WTC11 (cell line): ENCODE measurements around the gene PNMA8B. TPM values are rescaled to one million over a fixed set of nuclear protein-coding genes. Genes with fewer than 3 reads are reported as not detected.

ENCODE experiments used
- ATAC-seq: fragments of 200-7000 bp; cut with Tn5 transposase; 2 replicates; pipeline ENCODE4 v1.10.0; 2021; ENCODE audit warnings: mild to moderate bottlenecking, moderate library complexity
- CTCF ChIA-PET: fragments of 300-600 bp; sonication (Branson Sonifier 250); formaldehyde crosslinking; loops from one replicate; lab custom pipeline; 2021; ENCODE audit warnings: antibody characterized with exemption; lab: Charles Lee
- POLR2A ChIA-PET: fragments of 350-600 bp; sonication (Branson Sonifier 250); formaldehyde crosslinking; loops from one replicate; lab custom pipeline; 2021; ENCODE audit warnings: antibody characterized with exemption; lab: Charles Lee
- DNase-seq: peaks from one replicate; pipeline ENCODE4 v3.0.0; 2021; ENCODE audit warnings: low spot score
- H3K27ac Mint-ChIP-seq: 2 replicates; pipeline ENCODE4 v1.8.0; 2021; ENCODE audit warnings: mixed read lengths
- H3K27me3 Mint-ChIP-seq: 2 replicates; pipeline ENCODE4 v1.8.0; 2021; ENCODE audit warnings: low read depth, mild to moderate bottlenecking, moderate library complexity, mixed read lengths
- H3K36me3 Mint-ChIP-seq: 2 replicates; pipeline ENCODE4 v1.8.0; 2021; ENCODE audit warnings: mixed read lengths
- H3K4me1 Mint-ChIP-seq: 2 replicates; pipeline ENCODE4 v1.8.0; 2022; ENCODE audit warnings: mixed read lengths
- H3K4me3 Mint-ChIP-seq: 2 replicates; pipeline ENCODE4 v1.8.0; 2021; ENCODE audit warnings: mild to moderate bottlenecking, moderate library complexity, mixed read lengths
- H3K9me3 Mint-ChIP-seq: 2 replicates; pipeline ENCODE4 v1.8.0; 2021; ENCODE audit warnings: mixed read lengths
- ATF1 ChIP-seq: sonication (generic); formaldehyde crosslinking; IDR thresholded peaks from 2 replicates; pipeline ENCODE4 v1.8.1; 2023; ENCODE audit warnings: mild to moderate bottlenecking, moderate library complexity, missing genetic modification reagents
- ELF4 ChIP-seq: sonication (generic); formaldehyde crosslinking; IDR thresholded peaks from 2 replicates; pipeline ENCODE4 v1.8.1; 2022; ENCODE audit warnings: low read depth, mild to moderate bottlenecking, moderate library complexity, missing genetic modification reagents
- ESRRA ChIP-seq: sonication (generic); formaldehyde crosslinking; IDR thresholded peaks from 2 replicates; pipeline ENCODE4 v1.8.1; 2022; ENCODE audit warnings: mild to moderate bottlenecking, missing genetic modification reagents, borderline replicate concordance
- FOXP1 ChIP-seq: sonication (generic); formaldehyde crosslinking; IDR thresholded peaks from 2 replicates; pipeline ENCODE4 v1.8.0; 2022; ENCODE audit warnings: missing genetic modification reagents, mild to moderate bottlenecking, moderate library complexity, borderline replicate concordance
- GRHL2 ChIP-seq: fragments of 250-450 bp; sonication (Bioruptor Pico); IDR thresholded peaks from 2 replicates; pipeline ENCODE4 v1.8.0; 2022; ENCODE audit warnings: mild to moderate bottlenecking, moderate library complexity; ENCODE audit not compliant: insufficient replicate concordance, severe bottlenecking
- HMGA2 ChIP-seq: fragments of 250-450 bp; sonication (Bioruptor Pico); IDR thresholded peaks from 2 replicates; pipeline ENCODE4 v1.4.0; 2021; ENCODE audit warnings: mild to moderate bottlenecking, moderate library complexity
- JAZF1 ChIP-seq: fragments of 250-450 bp; sonication (Bioruptor Pico); IDR thresholded peaks from 2 replicates; pipeline ENCODE4 v1.9.0; 2021; ENCODE audit warnings: moderate library complexity, mild to moderate bottlenecking, inconsistent platforms
- NR1H2 ChIP-seq: sonication (generic); formaldehyde crosslinking; IDR thresholded peaks from 2 replicates; pipeline ENCODE4 v1.9.0; 2021; ENCODE audit warnings: mild to moderate bottlenecking, moderate library complexity, missing genetic modification reagents
- NR3C1 ChIP-seq: sonication (generic); formaldehyde crosslinking; conservative IDR thresholded peaks from 2 replicates; pipeline ENCODE4 v1.8.1; 2023; ENCODE audit warnings: low read depth, mild to moderate bottlenecking, missing genetic modification reagents
- SMAD3 ChIP-seq: sonication (generic); formaldehyde crosslinking; IDR thresholded peaks from 2 replicates; pipeline ENCODE4 v1.8.0; 2022; ENCODE audit warnings: missing genetic modification reagents, mild to moderate bottlenecking, borderline replicate concordance
- TEAD4 ChIP-seq: sonication (generic); formaldehyde crosslinking; IDR thresholded peaks from 2 replicates; pipeline ENCODE4 v1.8.0; 2022; ENCODE audit warnings: mild to moderate bottlenecking, missing genetic modification reagents
- total RNA-seq: library from RNA; stranded (reverse); gene quantifications from 3 replicates; pipeline ENCODE4 v1.2.3, GENCODE V29; 2021
- TF ChIP-seq, protein P1 (sequence below): sonication (generic); formaldehyde crosslinking; IDR thresholded peaks from 2 replicates; pipeline ENCODE4 v1.8.0; 2023; ENCODE audit warnings: mild to moderate bottlenecking, missing genetic modification reagents
- TF ChIP-seq, protein P2 (sequence below): sonication (generic); formaldehyde crosslinking; IDR thresholded peaks from 2 replicates; pipeline ENCODE4 v1.8.1; 2022; ENCODE audit warnings: mild to moderate bottlenecking, moderate library complexity, missing genetic modification reagents
- TF ChIP-seq, protein P3 (sequence below): sonication (generic); formaldehyde crosslinking; IDR thresholded peaks from 2 replicates; pipeline ENCODE4 v1.8.1; 2022; ENCODE audit warnings: mild to moderate bottlenecking, missing genetic modification reagents, moderate library complexity, borderline replicate concordance
- TF ChIP-seq, protein P4 (sequence below): sonication (generic); formaldehyde crosslinking; IDR thresholded peaks from 2 replicates; pipeline ENCODE4 v1.8.1; 2022; ENCODE audit warnings: missing genetic modification reagents, borderline replicate concordance
- TF ChIP-seq, protein P5 (sequence below): sonication (generic); formaldehyde crosslinking; IDR thresholded peaks from 2 replicates; pipeline ENCODE4 v1.8.0; 2022; ENCODE audit warnings: mild to moderate bottlenecking, missing genetic modification reagents

The PNMA8B gene
- total RNA-seq, 1 experiment from 2014 or later, result 2.8 TPM

DNA sequence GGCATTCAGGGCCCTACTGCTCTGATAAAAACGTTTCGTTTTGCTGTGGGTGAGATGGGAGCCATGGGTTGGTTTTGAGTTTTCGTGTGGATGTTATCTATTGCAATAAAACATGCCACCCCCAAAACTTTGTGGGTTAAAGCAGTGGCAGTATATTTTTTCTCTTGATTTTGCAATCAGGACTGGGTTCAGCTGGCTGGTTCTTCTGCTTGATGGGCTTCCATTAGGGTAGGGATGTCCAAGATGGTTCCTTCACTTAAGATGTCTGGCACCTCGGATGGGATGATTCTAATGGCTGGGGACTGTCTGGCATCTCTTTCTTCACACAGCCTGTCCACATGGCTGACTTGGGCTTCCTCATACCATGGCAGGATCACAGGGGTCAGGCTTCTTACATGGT is 15.6 kb upstream of the PNMA8B start (continued):
- TF ChIP-seq, protein P1, sequence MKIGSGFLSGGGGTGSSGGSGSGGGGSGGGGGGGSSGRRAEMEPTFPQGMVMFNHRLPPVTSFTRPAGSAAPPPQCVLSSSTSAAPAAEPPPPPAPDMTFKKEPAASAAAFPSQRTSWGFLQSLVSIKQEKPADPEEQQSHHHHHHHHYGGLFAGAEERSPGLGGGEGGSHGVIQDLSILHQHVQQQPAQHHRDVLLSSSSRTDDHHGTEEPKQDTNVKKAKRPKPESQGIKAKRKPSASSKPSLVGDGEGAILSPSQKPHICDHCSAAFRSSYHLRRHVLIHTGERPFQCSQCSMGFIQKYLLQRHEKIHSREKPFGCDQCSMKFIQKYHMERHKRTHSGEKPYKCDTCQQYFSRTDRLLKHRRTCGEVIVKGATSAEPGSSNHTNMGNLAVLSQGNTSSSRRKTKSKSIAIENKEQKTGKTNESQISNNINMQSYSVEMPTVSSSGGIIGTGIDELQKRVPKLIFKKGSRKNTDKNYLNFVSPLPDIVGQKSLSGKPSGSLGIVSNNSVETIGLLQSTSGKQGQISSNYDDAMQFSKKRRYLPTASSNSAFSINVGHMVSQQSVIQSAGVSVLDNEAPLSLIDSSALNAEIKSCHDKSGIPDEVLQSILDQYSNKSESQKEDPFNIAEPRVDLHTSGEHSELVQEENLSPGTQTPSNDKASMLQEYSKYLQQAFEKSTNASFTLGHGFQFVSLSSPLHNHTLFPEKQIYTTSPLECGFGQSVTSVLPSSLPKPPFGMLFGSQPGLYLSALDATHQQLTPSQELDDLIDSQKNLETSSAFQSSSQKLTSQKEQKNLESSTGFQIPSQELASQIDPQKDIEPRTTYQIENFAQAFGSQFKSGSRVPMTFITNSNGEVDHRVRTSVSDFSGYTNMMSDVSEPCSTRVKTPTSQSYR (CRISPR knock-in tag), result no peak
- no peak for TF ChIP-seq NR1H2 (CRISPR knock-in tag)
- TF ChIP-seq, protein P2, sequence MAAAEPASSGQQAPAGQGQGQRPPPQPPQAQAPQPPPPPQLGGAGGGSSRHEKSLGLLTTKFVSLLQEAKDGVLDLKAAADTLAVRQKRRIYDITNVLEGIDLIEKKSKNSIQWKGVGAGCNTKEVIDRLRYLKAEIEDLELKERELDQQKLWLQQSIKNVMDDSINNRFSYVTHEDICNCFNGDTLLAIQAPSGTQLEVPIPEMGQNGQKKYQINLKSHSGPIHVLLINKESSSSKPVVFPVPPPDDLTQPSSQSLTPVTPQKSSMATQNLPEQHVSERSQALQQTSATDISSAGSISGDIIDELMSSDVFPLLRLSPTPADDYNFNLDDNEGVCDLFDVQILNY (CRISPR knock-in tag), result no peak

DNA sequence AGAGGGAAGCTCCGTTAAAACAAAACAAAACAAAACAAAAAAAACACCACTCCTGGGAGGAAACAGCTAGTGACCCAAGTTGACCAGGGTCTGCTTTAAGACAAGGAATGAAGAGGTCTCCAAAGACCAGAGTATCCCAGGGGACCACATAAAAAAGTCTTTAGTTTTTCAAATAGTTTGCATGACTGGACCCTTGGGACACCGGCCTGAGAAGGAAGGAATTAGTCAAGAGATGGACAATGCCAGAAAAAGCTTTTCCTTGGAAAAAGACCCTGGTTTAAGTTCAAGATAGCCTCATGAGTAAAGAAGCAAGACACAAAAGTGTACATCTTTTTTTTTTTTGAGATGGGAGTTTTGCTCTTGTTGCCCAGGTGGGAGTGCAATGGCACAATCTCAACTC is 12.5 kb upstream of the PNMA8B start:
- Mint-ChIP-seq H3K27me3 (no peaks in the 10 kb centered on the region; the same call in 1 of the 2 replicates), H3K9me3 (peaks cover 10% of the 10 kb centered on the region), H3K36me3 (no peaks in the 10 kb centered on the region), H3K4me3 (no peak overlapping the region), H3K4me1 (0 out of 2 replicates have a peak, but pooled peaks cover under 1% of the 10 kb centered on the region), H3K27ac (no peak overlapping the region)
- ChIA-PET CTCF (interaction anchor here (0.7 to 1.7 kb wide), 5 partner anchors 18 to 112 kb away, joined by 3 to 7 read pairs (median 3); partner anchors contain the start of gene PNMA8C), POLR2A (no interaction called here)
- DNase-seq (no peak), ATAC-seq (no peak)
- TF ChIP-seq, protein P3, sequence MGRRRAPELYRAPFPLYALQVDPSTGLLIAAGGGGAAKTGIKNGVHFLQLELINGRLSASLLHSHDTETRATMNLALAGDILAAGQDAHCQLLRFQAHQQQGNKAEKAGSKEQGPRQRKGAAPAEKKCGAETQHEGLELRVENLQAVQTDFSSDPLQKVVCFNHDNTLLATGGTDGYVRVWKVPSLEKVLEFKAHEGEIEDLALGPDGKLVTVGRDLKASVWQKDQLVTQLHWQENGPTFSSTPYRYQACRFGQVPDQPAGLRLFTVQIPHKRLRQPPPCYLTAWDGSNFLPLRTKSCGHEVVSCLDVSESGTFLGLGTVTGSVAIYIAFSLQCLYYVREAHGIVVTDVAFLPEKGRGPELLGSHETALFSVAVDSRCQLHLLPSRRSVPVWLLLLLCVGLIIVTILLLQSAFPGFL (CRISPR knock-in tag), result no peak
- TF ChIP-seq HMGA2 (CRISPR knock-in tag) (no peak), JAZF1 (CRISPR knock-in tag) (no peak), ATF1 (CRISPR knock-in tag) (no peak)

DNA sequence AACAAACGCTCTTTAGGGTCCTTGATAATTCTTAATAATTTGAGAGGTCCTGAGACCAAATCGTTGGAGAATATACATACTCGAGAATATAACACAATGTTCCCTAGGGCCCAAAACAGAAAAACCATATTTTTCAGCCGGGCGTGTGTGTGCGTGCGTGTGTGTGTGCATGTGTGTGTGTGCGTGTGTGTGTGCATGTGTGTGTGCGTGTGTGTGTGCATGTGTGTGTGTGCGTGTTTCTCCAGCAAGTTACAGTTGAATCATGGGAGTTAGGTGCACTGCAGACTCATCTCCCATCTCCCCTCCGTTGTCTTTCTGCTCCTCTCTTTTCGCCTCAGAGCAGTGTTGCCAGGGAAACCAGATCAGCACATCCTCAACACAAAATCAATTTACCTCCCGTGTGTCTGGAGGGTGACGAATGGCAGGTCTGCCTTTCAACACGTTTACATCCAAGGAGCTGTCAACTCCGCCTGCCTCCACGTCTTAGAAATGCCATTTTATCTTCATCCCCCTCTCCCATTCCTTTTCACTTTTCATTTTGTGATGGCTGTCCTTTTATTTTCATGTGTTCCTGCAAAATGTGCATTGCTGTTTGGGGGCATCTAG is 8.3 kb upstream of the PNMA8B start:
- H3K4me3 Mint-ChIP-seq, result no peak overlapping the region
- TF ChIP-seq TEAD4 (CRISPR knock-in tag), result no peak
- no peak for TF ChIP-seq ELF4 (CRISPR knock-in tag)
- POLR2A ChIA-PET, result no interaction called here
- no peaks in the 10 kb centered on the region for H3K9me3 Mint-ChIP-seq
- CTCF ChIA-PET, result interaction anchor here (0.6 to 1.9 kb wide), 2 partner anchors 48 to 102 kb away, joined by 4 to 5 read pairs; no protein-coding TSS in a partner anchor
- no peaks in the 10 kb centered on the region for H3K4me1 Mint-ChIP-seq
- no peaks in the 10 kb centered on the region for H3K36me3 Mint-ChIP-seq
- no peaks in the 10 kb centered on the region; the same call in none of the 2 replicates for H3K27me3 Mint-ChIP-seq
- DNase-seq (no peak), ATAC-seq (no peak)
- no peak overlapping the region for H3K27ac Mint-ChIP-seq

DNA sequence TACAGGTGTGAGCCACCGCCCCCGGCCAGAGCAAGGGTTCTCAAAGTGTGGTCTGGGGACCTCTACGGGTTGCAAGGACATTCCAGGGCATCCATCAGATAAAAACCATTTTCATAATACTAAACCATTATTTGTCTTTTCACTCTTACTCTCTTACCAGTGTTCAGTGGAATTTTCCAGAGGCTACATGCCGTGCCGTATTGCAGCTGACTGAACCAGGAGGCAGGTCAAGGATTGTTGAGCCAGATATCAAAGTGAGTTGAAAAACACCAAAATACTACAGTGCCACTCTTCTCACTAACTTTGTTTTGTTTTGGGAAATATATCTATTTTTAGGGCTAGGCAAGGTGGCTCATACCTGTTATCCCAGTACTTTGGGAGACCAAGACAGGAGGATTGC is 7.2 kb upstream of the PNMA8B start:
- ATAC-seq (no peak), DNase-seq (no peak)
- ChIA-PET POLR2A (interaction anchor here (0.7 kb wide), 1 partner anchor 128 kb away, joined by 5 read pairs; no protein-coding TSS in a partner anchor), CTCF (interaction anchor here (0.6 kb wide), 1 partner anchor 79 kb away, joined by 3 read pairs; no protein-coding TSS in a partner anchor)
- no peaks in the 10 kb centered on the region for H3K9me3 Mint-ChIP-seq
- no peaks in the 10 kb centered on the region for H3K36me3 Mint-ChIP-seq
- H3K27me3 Mint-ChIP-seq, result peaks cover 1% of the 10 kb centered on the region
- no peak overlapping the region for H3K4me3 Mint-ChIP-seq
- no peaks in the 10 kb centered on the region for H3K4me1 Mint-ChIP-seq
- H3K27ac Mint-ChIP-seq, result no peak overlapping the region
- TF ChIP-seq, protein P2 (CRISPR knock-in tag), result no peak
- TF ChIP-seq SMAD3 (CRISPR knock-in tag) (no peak), FOXP1 (CRISPR knock-in tag) (no peak), ESRRA (CRISPR knock-in tag) (no peak), GRHL2 (no peak), NR3C1 (CRISPR knock-in tag) (no peak)
- TF ChIP-seq, protein P4, sequence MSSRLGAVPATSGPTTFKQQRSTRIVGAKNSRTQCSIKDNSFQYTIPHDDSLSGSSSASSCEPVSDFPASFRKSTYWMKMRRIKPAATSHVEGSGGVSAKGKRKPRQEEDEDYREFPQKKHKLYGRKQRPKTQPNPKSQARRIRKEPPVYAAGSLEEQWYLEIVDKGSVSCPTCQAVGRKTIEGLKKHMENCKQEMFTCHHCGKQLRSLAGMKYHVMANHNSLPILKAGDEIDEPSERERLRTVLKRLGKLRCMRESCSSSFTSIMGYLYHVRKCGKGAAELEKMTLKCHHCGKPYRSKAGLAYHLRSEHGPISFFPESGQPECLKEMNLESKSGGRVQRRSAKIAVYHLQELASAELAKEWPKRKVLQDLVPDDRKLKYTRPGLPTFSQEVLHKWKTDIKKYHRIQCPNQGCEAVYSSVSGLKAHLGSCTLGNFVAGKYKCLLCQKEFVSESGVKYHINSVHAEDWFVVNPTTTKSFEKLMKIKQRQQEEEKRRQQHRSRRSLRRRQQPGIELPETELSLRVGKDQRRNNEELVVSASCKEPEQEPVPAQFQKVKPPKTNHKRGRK (CRISPR knock-in tag), result no peak
- TF ChIP-seq, protein P5, sequence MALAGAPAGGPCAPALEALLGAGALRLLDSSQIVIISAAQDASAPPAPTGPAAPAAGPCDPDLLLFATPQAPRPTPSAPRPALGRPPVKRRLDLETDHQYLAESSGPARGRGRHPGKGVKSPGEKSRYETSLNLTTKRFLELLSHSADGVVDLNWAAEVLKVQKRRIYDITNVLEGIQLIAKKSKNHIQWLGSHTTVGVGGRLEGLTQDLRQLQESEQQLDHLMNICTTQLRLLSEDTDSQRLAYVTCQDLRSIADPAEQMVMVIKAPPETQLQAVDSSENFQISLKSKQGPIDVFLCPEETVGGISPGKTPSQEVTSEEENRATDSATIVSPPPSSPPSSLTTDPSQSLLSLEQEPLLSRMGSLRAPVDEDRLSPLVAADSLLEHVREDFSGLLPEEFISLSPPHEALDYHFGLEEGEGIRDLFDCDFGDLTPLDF, result no peak
- TF ChIP-seq, protein P1 (CRISPR knock-in tag), result no peak
